HG02571 (cell line): ENCODE measurements around the gene RXRA.

Experiments
- ATAC-seq: cut with Tn5 transposase; IDR thresholded peaks from one replicate; pipeline ENCODE4 v1.9.1; 2021; ENCODE audit warnings: mild to moderate bottlenecking, moderate library complexity; ENCODE audit not compliant: unreplicated experiment

The RXRA gene

GRCh38 chr9:134336228-134336627 lies 10.0 kb downstream of the RXRA start:
- ATAC-seq, result no peak

GRCh38 chr9:134336924-134337323 lies 10.7 kb downstream of the RXRA start:
- no peak for ATAC-seq

GRCh38 chr9:134337469-134337868 lies 11.2 kb downstream of the RXRA start:
- no peak for ATAC-seq

GRCh38 chr9:134338394-134339182 lies 12.3 kb downstream of the RXRA start:
- no peak for ATAC-seq

- no peak for ATAC-seq
Measured at GRCh38 chr9:134339183-134339806, 13.0 kb downstream of the RXRA start.

GRCh38 chr9:134340475-134341160 lies 14.4 kb downstream of the RXRA start:
- no peak for ATAC-seq

GRCh38 chr9:134341306-134341705 lies 15.1 kb downstream of the RXRA start:
- ATAC-seq, result no peak

- ATAC-seq, result no peak
Measured at GRCh38 chr9:134341929-134342745, 15.9 kb downstream of the RXRA start.

- ATAC-seq, result no peak
Measured at GRCh38 chr9:134342746-134343115, 16.5 kb downstream of the RXRA start.

GRCh38 chr9:134343637-134344036 lies 17.4 kb downstream of the RXRA start:
- no peak for ATAC-seq

- no peak for ATAC-seq
Measured at GRCh38 chr9:134344068-134344799, 18.0 kb downstream of the RXRA start.

- no peak for ATAC-seq
Measured at GRCh38 chr9:134344800-134345310, 18.6 kb downstream of the RXRA start.

- ATAC-seq, result no peak
Measured at GRCh38 chr9:134345737-134346136, 19.5 kb downstream of the RXRA start.

- ATAC-seq, result no peak
Measured at GRCh38 chr9:134346151-134346550, 19.9 kb downstream of the RXRA start.

GRCh38 chr9:134346840-134347583 lies 20.8 kb downstream of the RXRA start:
- no peak for ATAC-seq

GRCh38 chr9:134347996-134348395 lies 21.7 kb downstream of the RXRA start:
- no peak for ATAC-seq

- ATAC-seq, result no peak
Measured at GRCh38 chr9:134348404-134349155, 22.3 kb downstream of the RXRA start.

GRCh38 chr9:134349936-134350335 lies 23.7 kb downstream of the RXRA start:
- ATAC-seq, result no peak
